Right atrium auricular region (tissue), 2 donors: ENCODE data around the gene FKRP. TPM values are rescaled to one million over a fixed set of nuclear protein-coding genes. Genes with fewer than 3 reads are reported as not detected.

ENCODE experiments used
- DNase-seq: peaks from one replicate; pipeline ENCODE4 v3.0.0-alpha.2; 2019; ENCODE audit warnings: low spot score
- H3K27ac ChIP-seq, 2 donors: fragments of 200-600 bp; sonication (generic); 1 replicate in 1 of 2; 2 replicates in 1 of 2; pipeline ENCODE4 v1.5.1; 2016 to 2019
- H3K27me3 ChIP-seq, 2 donors: fragments of 200-600 bp; sonication (generic); one replicate each; pipeline versions ENCODE4 v1.5.1 to v1.6.0; 2017 to 2019
- H3K36me3 ChIP-seq: fragments of 200-600 bp; sonication (generic); one replicate; pipeline ENCODE4 v1.5.1; 2016
- H3K4me1 ChIP-seq, 2 donors: fragments of 200-600 bp; sonication (generic); one replicate each; pipeline versions ENCODE4 v1.5.1 to v1.6.0; 2017 to 2019
- H3K4me3 ChIP-seq, 2 donors: fragments of 200-600 bp; sonication (generic); 1 replicate in 1 of 2; 2 replicates in 1 of 2; pipeline ENCODE4 v1.5.1; 2017 to 2019; ENCODE audit warnings: mild to moderate bottlenecking in 1 of 2, moderate library complexity in 1 of 2
- H3K9me3 ChIP-seq, 2 donors: fragments of 200-600 bp; sonication (generic); one replicate each; pipeline ENCODE4 v1.5.1; 2019
- total RNA-seq, 2 donors: library from RNA; depleted of rRNA; stranded (reverse); fragments of >200 nt; gene quantifications; one replicate each; pipeline ENCODE4 v1.1.0, GENCODE V29; 2016
- TF ChIP-seq, protein P1 (sequence below), 2 donors: fragments of 200-600 bp; sonication (generic); IDR thresholded peaks; one replicate each; pipeline ENCODE4 v1.5.1; 2019; ENCODE audit warnings: antibody characterized with exemption in 2 of 2

The FKRP gene
- total RNA-seq, 2 donors from 2014 or later, result 20.3 to 23.8 TPM

DNA sequence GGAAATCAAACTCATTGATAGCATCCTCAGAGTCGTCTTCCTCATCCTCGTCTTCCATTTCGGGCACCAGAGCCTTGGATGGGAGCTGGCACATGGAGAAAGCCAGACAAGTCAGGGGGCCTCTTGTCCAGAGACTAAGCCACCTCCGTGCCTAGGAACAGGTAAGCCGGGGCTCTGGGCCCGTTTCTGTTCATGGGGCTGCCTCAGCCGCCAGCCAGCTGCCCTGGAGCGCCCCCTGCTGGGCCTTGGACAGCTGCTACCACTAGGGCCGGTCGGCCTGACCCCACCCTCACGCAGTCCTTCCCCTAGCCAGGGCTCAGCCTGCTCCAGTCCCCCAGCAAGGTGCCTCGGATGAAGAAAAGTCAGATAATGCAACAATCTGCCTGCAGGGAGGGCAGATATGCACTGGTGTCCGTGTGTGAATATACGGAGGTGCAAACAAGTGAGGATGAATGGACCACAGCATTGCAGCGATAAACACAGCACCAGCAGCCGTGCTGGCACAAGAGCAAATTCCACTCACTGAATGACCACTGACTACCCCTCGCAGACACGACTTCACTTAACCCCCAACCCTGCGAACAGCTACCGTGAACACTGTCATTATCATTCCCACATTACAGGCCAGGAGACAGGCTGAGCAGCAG is 17.0 kb upstream of the FKRP start:
- H3K27me3 ChIP-seq, result no peaks in the 10 kb centered on the region
- DNase-seq, result peak; percentile 71
- TF ChIP-seq, protein P1, sequence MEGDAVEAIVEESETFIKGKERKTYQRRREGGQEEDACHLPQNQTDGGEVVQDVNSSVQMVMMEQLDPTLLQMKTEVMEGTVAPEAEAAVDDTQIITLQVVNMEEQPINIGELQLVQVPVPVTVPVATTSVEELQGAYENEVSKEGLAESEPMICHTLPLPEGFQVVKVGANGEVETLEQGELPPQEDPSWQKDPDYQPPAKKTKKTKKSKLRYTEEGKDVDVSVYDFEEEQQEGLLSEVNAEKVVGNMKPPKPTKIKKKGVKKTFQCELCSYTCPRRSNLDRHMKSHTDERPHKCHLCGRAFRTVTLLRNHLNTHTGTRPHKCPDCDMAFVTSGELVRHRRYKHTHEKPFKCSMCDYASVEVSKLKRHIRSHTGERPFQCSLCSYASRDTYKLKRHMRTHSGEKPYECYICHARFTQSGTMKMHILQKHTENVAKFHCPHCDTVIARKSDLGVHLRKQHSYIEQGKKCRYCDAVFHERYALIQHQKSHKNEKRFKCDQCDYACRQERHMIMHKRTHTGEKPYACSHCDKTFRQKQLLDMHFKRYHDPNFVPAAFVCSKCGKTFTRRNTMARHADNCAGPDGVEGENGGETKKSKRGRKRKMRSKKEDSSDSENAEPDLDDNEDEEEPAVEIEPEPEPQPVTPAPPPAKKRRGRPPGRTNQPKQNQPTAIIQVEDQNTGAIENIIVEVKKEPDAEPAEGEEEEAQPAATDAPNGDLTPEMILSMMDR (IDR thresholded peaks at IDR 0.05), result peak; percentile 84 to 97
- peak overlapping the region in 1 of 2 donors; percentile 19 for H3K27ac ChIP-seq
- H3K4me3 ChIP-seq, result no peak overlapping the region
- H3K4me1 ChIP-seq, result peaks cover 0 to 39% of the 10 kb centered on the region in 2 donors
- peaks cover 90% of the 10 kb centered on the region for H3K36me3 ChIP-seq
- no peaks in the 10 kb centered on the region for H3K9me3 ChIP-seq

DNA sequence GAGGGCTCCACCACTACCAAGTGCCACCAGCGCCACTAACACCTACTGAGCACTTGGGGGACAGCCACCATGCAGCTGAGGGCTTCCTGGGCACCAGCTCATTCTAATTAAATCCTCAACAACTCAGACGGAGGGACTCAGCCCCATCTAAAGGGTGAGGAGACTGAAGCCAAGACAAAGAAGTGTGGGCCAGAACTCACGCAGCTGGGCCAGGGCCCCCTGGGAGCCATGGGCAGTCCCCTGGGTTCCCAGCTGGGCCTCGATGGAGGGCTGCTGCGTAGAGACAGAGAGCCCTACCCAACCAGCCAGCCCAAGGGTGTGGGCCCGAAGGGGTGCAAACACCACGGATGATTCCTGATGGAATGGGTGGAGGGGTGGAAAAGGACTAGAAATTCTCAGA is 16.2 kb upstream of the FKRP start:
- no peak for DNase-seq
- TF ChIP-seq, protein P1 (IDR thresholded peaks at IDR 0.05), result no peak
- Histone ChIP-seq H3K9me3 (no peaks in the 10 kb centered on the region), H3K27ac (no peak overlapping the region), H3K4me1 (peaks cover 0 to 39% of the 10 kb centered on the region in 2 donors), H3K36me3 (peaks cover 87% of the 10 kb centered on the region), H3K4me3 (no peak overlapping the region), H3K27me3 (no peaks in the 10 kb centered on the region)

- TF ChIP-seq, protein P1 (IDR thresholded peaks at IDR 0.05), result no peak
- Histone ChIP-seq H3K27me3 (no peaks in the 10 kb centered on the region), H3K4me3 (no peak overlapping the region), H3K9me3 (no peaks in the 10 kb centered on the region), H3K36me3 (peaks cover 87% of the 10 kb centered on the region), H3K27ac (no peak overlapping the region), H3K4me1 (peaks cover 0 to 39% of the 10 kb centered on the region in 2 donors)
- no peak for DNase-seq
These were observed 15.7 kb upstream of the FKRP start for GRCh38 chr19:46730187-46730586.

- Histone ChIP-seq H3K27ac (no peak overlapping the region), H3K4me1 (peaks cover 0 to 41% of the 10 kb centered on the region in 2 donors), H3K36me3 (peaks cover 87% of the 10 kb centered on the region), H3K27me3 (no peaks in the 10 kb centered on the region), H3K9me3 (no peaks in the 10 kb centered on the region), H3K4me3 (no peak overlapping the region)
- TF ChIP-seq, protein P1 (IDR thresholded peaks at IDR 0.05), result no peak
- DNase-seq, result no peak
These were observed 15.3 kb upstream of the FKRP start for GRCh38 chr19:46730595-46730994.

DNA sequence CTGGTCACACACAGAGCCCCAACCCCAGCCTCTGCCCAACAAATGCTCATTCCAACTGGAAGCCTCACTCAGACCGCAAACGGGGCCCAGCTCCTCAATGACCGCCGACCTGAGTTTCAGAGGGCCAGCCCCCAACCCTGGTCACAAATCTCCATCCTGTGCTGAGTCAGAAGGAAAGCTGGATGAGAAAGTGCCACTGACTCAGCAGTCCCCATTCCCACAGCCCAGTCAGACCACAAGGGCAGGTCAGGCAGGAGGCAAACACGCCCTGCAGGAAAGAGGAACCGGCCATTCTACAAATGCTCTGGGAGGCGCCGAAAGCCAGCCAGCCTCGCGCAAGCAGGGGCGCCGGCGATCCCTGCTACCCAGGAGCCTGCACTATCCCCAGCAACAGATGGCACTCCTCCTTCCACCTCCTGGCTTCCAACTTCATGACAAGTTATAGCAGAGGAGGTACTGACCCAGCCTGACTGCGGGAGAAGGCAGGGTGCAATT is 14.8 kb upstream of the FKRP start:
- peaks cover 0 to 45% of the 10 kb centered on the region in 2 donors for H3K4me1 ChIP-seq
- no peak for DNase-seq
- TF ChIP-seq, protein P1 (IDR thresholded peaks at IDR 0.05), result no peak
- H3K36me3 ChIP-seq, result peaks cover 87% of the 10 kb centered on the region
- no peak overlapping the region for H3K27ac ChIP-seq
- H3K4me3 ChIP-seq, result no peak overlapping the region
- no peaks in the 10 kb centered on the region for H3K27me3 ChIP-seq
- no peaks in the 10 kb centered on the region for H3K9me3 ChIP-seq

DNA sequence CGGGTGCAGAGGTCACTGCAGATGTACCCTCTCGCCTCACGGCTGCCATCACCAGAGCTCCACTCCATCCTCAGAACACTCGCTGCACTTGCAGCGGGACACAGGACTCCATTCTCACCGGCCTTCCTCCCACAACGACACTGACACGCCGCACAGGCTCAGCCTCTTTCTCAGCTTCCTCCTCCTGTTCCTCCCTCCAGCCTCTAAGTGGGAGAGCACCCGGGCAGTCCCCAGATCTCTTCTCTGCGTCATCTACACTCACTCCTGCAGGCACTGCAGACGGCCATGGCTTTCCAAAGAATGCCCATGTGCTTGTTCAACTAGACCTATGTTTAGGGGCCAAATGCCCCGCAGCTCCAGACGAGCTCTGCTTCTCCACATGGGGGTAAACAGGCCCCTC is 14.3 kb upstream of the FKRP start:
- H3K27me3 ChIP-seq, result no peaks in the 10 kb centered on the region
- H3K4me1 ChIP-seq, result peaks cover 0 to 46% of the 10 kb centered on the region in 2 donors
- H3K9me3 ChIP-seq, result no peaks in the 10 kb centered on the region
- no peak overlapping the region for H3K27ac ChIP-seq
- peaks cover 84% of the 10 kb centered on the region for H3K36me3 ChIP-seq
- TF ChIP-seq, protein P1 (IDR thresholded peaks at IDR 0.05), result no peak
- H3K4me3 ChIP-seq, result no peak overlapping the region
- DNase-seq, result no peak
